ENCODE measurements around the gene RRAS2.

Gene RRAS2

DNA sequence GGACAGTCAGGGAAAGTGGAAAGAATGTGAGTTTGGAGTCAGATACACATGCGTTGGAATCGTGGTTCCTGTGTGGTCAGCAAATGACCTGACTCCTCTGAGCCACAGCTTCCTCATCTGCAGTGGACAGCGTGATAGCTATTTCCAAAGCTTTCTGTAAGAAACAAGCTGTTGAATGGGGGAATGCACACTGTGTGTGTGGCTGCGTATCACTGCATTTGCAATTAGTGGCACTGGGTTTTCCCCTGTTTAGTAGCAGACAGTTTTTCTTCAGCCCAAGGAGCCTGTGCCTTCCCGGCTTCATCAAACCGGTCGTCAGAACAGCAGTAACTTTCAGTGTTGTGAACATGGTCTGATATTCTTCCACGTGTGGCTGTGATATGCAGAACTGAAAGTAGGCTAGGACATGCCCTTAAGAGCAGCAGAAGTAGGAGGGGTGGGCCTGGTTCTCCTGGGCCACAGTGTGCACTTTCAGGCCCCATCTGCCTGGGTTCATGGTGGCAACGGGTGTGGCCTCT is 121.5 kb downstream of the RRAS2 start:
- Histone ChIP-seq H3K36me3 (ENCODE audit: control insufficient read depth in 2 of 2, insufficient read depth in 1 of 2, low read length in 2 of 2) (no peaks in the 10 kb centered on the region), H3K9me3 (ENCODE audit: control insufficient read depth, insufficient read depth, low read depth, low read length) (no peaks in the 10 kb centered on the region)
- POLR2A ChIA-PET: no interaction called here

GRCh38 chr11:14235701-14236100 is 123.3 kb downstream of the RRAS2 start:
- ChIA-PET CTCF (interaction anchor here (1.3 kb wide), 1 partner anchor 15 kb away, joined by 5 read pairs; no protein-coding TSS in a partner anchor), POLR2A (no interaction called here)
- Histone ChIP-seq H3K4me1 (ENCODE audit: control insufficient read depth, insufficient read depth, low read length) (no peaks in the 10 kb centered on the region), H3K36me3 (ENCODE audit: control insufficient read depth in 2 of 2, insufficient read depth in 1 of 2, low read length in 2 of 2) (no peaks in the 10 kb centered on the region), H3K9me3 (ENCODE audit: control insufficient read depth, insufficient read depth, low read depth, low read length) (no peaks in the 10 kb centered on the region), H3K4me3 (ENCODE audit: low read depth, low read length) (no peak overlapping the region), H3K27ac (ENCODE audit: extremely low read depth, low read depth, low read length) (no peak overlapping the region)
- TF ChIP-seq GLIS2 (tag by site-specific recombination; IDR thresholded peaks at IDR 0.05) (no peak), ZNF302 (tag by site-specific recombination; IDR thresholded peaks at IDR 0.05; ENCODE audit: low read depth) (no peak), REST (tag by site-specific recombination; IDR thresholded peaks at IDR 0.05) (no peak), MYNN (tag by site-specific recombination; IDR thresholded peaks at IDR 0.05; ENCODE audit: borderline replicate concordance) (no peak), ZBTB21 (tag by site-specific recombination; IDR thresholded peaks at IDR 0.05) (no peak), IKZF3 (tag by site-specific recombination; IDR thresholded peaks at IDR 0.05) (no peak), ZNF2 (tag by site-specific recombination; IDR thresholded peaks at IDR 0.05) (no peak), ZNF645 (tag by site-specific recombination; IDR thresholded peaks at IDR 0.05) (no peak), GFI1B (tag by site-specific recombination; IDR thresholded peaks at IDR 0.05) (no peak), ZSCAN16 (tag by site-specific recombination; IDR thresholded peaks at IDR 0.05) (no peak), ZNF24 (tag by site-specific recombination; IDR thresholded peaks at IDR 0.05) (no peak), ZFP37 (tag by site-specific recombination; IDR thresholded peaks at IDR 0.05) (no peak), ZFHX2 (tag by site-specific recombination; conservative IDR thresholded peaks at IDR 0.05) (no peak), ZNF140 (tag by site-specific recombination; IDR thresholded peaks at IDR 0.05) (no peak), ZNF518A (tag by site-specific recombination; conservative IDR thresholded peaks at IDR 0.05; ENCODE audit: low read depth) (no peak), ZNF10 (tag by site-specific recombination; IDR thresholded peaks at IDR 0.05) (no peak), ZNF37A (tag by site-specific recombination; IDR thresholded peaks at IDR 0.05) (no peak)

More for the DNA sequence above, 121.5 kb downstream of the RRAS2 start:
- Histone ChIP-seq H3K4me1 (ENCODE audit: control insufficient read depth, insufficient read depth, low read length) (no peaks in the 10 kb centered on the region), H3K4me3 (ENCODE audit: low read depth, low read length) (no peak overlapping the region), H3K27ac (ENCODE audit: extremely low read depth, low read depth, low read length) (no peak overlapping the region)
- no peak for TF ChIP-seq ZNF140 (tag by site-specific recombination; IDR thresholded peaks at IDR 0.05)
- no peak for TF ChIP-seq ZNF324 (tag by site-specific recombination; IDR thresholded peaks at IDR 0.05)
- TF ChIP-seq ZFP69B (tag by site-specific recombination; IDR thresholded peaks at IDR 0.05): no peak
- TF ChIP-seq ZNF24 (tag by site-specific recombination; IDR thresholded peaks at IDR 0.05): no peak
- TF ChIP-seq, protein P1, sequence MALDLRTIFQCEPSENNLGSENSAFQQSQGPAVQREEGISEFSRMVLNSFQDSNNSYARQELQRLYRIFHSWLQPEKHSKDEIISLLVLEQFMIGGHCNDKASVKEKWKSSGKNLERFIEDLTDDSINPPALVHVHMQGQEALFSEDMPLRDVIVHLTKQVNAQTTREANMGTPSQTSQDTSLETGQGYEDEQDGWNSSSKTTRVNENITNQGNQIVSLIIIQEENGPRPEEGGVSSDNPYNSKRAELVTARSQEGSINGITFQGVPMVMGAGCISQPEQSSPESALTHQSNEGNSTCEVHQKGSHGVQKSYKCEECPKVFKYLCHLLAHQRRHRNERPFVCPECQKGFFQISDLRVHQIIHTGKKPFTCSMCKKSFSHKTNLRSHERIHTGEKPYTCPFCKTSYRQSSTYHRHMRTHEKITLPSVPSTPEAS (tag by site-specific recombination; IDR thresholded peaks at IDR 0.05): no peak
- TF ChIP-seq, protein P2, sequence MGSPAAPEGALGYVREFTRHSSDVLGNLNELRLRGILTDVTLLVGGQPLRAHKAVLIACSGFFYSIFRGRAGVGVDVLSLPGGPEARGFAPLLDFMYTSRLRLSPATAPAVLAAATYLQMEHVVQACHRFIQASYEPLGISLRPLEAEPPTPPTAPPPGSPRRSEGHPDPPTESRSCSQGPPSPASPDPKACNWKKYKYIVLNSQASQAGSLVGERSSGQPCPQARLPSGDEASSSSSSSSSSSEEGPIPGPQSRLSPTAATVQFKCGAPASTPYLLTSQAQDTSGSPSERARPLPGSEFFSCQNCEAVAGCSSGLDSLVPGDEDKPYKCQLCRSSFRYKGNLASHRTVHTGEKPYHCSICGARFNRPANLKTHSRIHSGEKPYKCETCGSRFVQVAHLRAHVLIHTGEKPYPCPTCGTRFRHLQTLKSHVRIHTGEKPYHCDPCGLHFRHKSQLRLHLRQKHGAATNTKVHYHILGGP (tag by site-specific recombination; IDR thresholded peaks at IDR 0.05): no peak
- CTCF ChIA-PET: interaction anchor here (0.7 kb wide), 1 partner anchor 13 kb away, joined by 4 read pairs; no protein-coding TSS in a partner anchor
